Ishikawa (cell line): ENCODE measurements around the gene SLC44A4.

Experiments
- CEBPB ChIP-seq: IDR thresholded peaks from 2 replicates; pipeline ENCODE4 v1.6.1; 2012
- CREB1 ChIP-seq: IDR thresholded peaks from 2 replicates; pipeline ENCODE4 v1.6.1; 2012; ENCODE audit warnings: low read depth
- EGR1 ChIP-seq: IDR thresholded peaks from 2 replicates; pipeline ENCODE4 v1.6.1; 2012
- EP300 ChIP-seq: IDR thresholded peaks from 2 replicates; pipeline ENCODE4 v1.6.1; 2012; ENCODE audit warnings: borderline replicate concordance
- FOXM1 ChIP-seq: IDR thresholded peaks from 2 replicates; pipeline ENCODE4 v1.6.1; 2012; ENCODE audit warnings: low read depth, borderline replicate concordance
- MAX ChIP-seq: IDR thresholded peaks from 2 replicates; pipeline ENCODE4 v1.6.1; 2012
- NFIC ChIP-seq: IDR thresholded peaks from 2 replicates; pipeline ENCODE4 v1.6.1; 2012
- RAD21 ChIP-seq: IDR thresholded peaks from 2 replicates; pipeline ENCODE4 v1.6.1; 2012; ENCODE audit warnings: low read depth
- TAF1 ChIP-seq: IDR thresholded peaks from 2 replicates; pipeline ENCODE4 v1.6.1; 2012; ENCODE audit warnings: low read depth, mild to moderate bottlenecking
- TCF12 ChIP-seq: IDR thresholded peaks from 2 replicates; pipeline ENCODE4 v1.6.1; 2012; ENCODE audit warnings: low read depth
- TEAD4 ChIP-seq: IDR thresholded peaks from 2 replicates; pipeline ENCODE4 v1.6.1; 2012
- USF1 ChIP-seq: IDR thresholded peaks from 2 replicates; pipeline ENCODE4 v1.6.1; 2012
- YY1 ChIP-seq: IDR thresholded peaks from 2 replicates; pipeline ENCODE4 v1.6.1; 2012; ENCODE audit warnings: low read depth
- ZBTB7A ChIP-seq: IDR thresholded peaks from 2 replicates; pipeline ENCODE4 v1.6.1; 2012; ENCODE audit warnings: low read depth
- TF ChIP-seq, protein P1 (sequence below): IDR thresholded peaks from 2 replicates; pipeline ENCODE4 v1.6.1; 2012; ENCODE audit warnings: low read depth, mild to moderate bottlenecking

SLC44A4 gene

GRCh38 chr6:31906122-31906521 lies 27.3 kb upstream of the SLC44A4 start:
- TF ChIP-seq ZBTB7A: no peak
- no peak for TF ChIP-seq YY1
- no peak for TF ChIP-seq MAX
- TF ChIP-seq NFIC: no peak
- no peak for TF ChIP-seq TAF1
- no peak for TF ChIP-seq EP300
- no peak for TF ChIP-seq EGR1
- TF ChIP-seq TCF12: no peak
- no peak for TF ChIP-seq CREB1
- no peak for TF ChIP-seq TEAD4
- TF ChIP-seq CEBPB: no peak
- no peak for TF ChIP-seq USF1
- TF ChIP-seq FOXM1: no peak
- no peak for TF ChIP-seq RAD21
- TF ChIP-seq, protein P1, sequence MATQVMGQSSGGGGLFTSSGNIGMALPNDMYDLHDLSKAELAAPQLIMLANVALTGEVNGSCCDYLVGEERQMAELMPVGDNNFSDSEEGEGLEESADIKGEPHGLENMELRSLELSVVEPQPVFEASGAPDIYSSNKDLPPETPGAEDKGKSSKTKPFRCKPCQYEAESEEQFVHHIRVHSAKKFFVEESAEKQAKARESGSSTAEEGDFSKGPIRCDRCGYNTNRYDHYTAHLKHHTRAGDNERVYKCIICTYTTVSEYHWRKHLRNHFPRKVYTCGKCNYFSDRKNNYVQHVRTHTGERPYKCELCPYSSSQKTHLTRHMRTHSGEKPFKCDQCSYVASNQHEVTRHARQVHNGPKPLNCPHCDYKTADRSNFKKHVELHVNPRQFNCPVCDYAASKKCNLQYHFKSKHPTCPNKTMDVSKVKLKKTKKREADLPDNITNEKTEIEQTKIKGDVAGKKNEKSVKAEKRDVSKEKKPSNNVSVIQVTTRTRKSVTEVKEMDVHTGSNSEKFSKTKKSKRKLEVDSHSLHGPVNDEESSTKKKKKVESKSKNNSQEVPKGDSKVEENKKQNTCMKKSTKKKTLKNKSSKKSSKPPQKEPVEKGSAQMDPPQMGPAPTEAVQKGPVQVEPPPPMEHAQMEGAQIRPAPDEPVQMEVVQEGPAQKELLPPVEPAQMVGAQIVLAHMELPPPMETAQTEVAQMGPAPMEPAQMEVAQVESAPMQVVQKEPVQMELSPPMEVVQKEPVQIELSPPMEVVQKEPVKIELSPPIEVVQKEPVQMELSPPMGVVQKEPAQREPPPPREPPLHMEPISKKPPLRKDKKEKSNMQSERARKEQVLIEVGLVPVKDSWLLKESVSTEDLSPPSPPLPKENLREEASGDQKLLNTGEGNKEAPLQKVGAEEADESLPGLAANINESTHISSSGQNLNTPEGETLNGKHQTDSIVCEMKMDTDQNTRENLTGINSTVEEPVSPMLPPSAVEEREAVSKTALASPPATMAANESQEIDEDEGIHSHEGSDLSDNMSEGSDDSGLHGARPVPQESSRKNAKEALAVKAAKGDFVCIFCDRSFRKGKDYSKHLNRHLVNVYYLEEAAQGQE: no peak

DNA sequence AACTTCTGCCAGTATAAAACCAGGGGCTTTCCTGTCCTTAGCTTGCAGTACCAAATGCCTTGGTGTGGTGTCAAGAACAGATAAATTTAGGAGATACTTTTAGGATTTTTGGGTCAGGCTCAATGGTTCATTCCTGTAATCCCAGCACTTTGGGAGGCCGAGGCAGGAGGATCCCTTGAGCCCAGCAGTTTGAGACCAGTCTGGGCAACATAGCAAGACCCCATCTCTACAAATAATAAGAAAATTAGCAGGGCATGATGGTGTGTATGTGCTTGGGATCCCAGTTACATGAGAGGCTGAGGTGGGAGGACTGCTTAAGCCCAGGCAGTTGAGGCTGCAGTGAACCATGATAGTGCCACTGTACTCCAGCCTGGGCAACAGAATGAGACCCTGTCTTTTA lies 26.2 kb upstream of the SLC44A4 start:
- TF ChIP-seq NFIC (no peak), EGR1 (no peak), RAD21 (no peak), TCF12 (no peak), EP300 (no peak), TEAD4 (no peak), USF1 (no peak), ZBTB7A (no peak), FOXM1 (no peak), MAX (no peak)
- TF ChIP-seq, protein P1: no peak

DNA sequence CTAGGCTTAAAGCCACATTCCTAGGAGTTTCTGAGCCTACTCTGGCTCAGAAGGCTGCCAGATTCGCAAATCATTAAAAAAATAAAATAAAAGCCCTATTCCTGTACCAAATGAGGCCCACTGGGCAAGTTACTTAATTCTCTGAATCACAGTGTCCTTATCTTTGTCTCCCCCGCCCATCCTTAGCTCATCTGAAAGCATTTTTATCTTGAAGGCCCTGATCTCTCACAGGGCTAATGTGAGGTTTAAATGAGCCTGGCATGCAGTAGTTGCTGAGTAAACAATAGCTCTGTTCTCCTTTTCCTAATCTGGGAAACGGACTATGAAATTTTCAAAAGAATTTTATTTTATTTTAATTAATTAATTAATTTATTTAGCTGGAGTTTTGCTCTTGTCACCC lies 25.2 kb upstream of the SLC44A4 start:
- no peak for TF ChIP-seq TAF1
- no peak for TF ChIP-seq EGR1
- TF ChIP-seq CREB1: no peak
- TF ChIP-seq RAD21: no peak
- TF ChIP-seq NFIC: no peak
- TF ChIP-seq USF1: no peak

DNA sequence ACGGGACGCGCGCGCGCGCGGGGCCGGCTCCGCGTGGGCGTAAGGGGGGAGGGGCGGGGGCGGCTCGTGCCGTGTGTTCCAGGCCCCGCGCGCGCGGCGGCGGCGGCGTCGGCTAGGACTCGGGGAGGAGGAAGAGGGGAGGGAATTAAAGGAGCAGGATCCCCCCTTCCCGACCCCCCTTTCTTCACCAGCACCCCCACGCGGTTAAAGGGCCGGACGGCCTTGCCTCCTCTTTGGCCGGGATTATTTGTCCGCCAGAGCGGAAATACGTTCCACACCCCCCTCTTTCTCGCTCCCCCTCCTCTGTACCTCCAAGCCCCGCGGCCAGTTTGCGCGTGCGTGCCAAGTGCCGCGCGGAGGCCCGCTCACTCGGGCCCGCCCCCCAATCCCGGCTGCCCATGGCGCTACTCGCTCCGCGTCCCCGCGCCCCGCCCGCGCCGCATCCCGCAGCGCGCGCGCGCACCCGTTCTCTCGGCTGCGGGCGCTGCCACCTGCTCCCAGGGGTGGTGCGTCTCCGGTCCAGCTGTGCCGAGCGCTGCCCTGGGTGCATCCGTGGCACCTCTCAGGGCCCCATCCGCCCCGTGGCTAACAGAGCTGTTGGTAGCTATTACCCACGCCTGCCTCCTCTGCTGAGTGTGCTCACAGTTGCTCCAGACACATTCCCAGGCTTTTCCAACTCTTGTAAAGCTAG lies 23.3 kb upstream of the SLC44A4 start, which contains the start of gene ZBTB12:
Gene ZBTB12, minus strand, starts transcription at position 134 of the 691 bp plus-strand sequence. CDS start 781 bp downstream, outside the sequence.
- TF ChIP-seq TCF12: no peak; the same call in 1 of the 2 replicates
- TF ChIP-seq TAF1: peak; percentile 24; the same call in 1 of the 2 replicates
- TF ChIP-seq FOXM1: no peak
- peak; percentile 95 for TF ChIP-seq EGR1
- TF ChIP-seq RAD21: peak; percentile 50
- no peak for TF ChIP-seq EP300
- TF ChIP-seq MAX: peak; percentile 38; the same call in 1 of the 2 replicates
- TF ChIP-seq YY1: no peak; the same call in 1 of the 2 replicates
- TF ChIP-seq TEAD4: no peak
- TF ChIP-seq USF1: no peak; the same call in 1 of the 2 replicates
- TF ChIP-seq CEBPB: no peak
- no peak for TF ChIP-seq NFIC
- TF ChIP-seq ZBTB7A: no peak
- TF ChIP-seq CREB1: no peak
- TF ChIP-seq, protein P1: no peak
